Neural cell (in vitro differentiated cells): ENCODE results near the gene LTA4H. TPM values are rescaled to one million over a fixed set of nuclear protein-coding genes. Genes with fewer than 3 reads are reported as not detected.

ENCODE experiments used
- H2AFZ ChIP-seq: fragments of 200-600, 300-800 bp; sonication (generic), shearing (Covaris generic); 2 replicates; pipeline ENCODE4 v1.6.0; 2014; ENCODE audit warnings: low read depth, mild to moderate bottlenecking, antibody characterized with exemption, low read length, moderate library complexity
- H3F3A ChIP-seq: fragments of 200-600 bp; shearing (Covaris generic); 2 replicates; pipeline ENCODE4 v1.6.1; 2016; ENCODE audit warnings: mild to moderate bottlenecking, moderate library complexity, mixed read lengths, antibody characterized with exemption, low read length; ENCODE audit not compliant: insufficient read depth, poor library complexity, severe bottlenecking
- H3K27ac ChIP-seq: fragments of 200-600, 300-800 bp; sonication (generic), shearing (Covaris generic); 2 replicates; pipeline ENCODE4 v1.5.1; 2014; ENCODE audit warnings: mild to moderate bottlenecking, low read length, moderate library complexity
- H3K27me3 ChIP-seq: fragments of 300-800, 200-600 bp; sonication (generic), shearing (Covaris generic); 2 replicates; pipeline ENCODE4 v1.6.0; 2014; ENCODE audit warnings: mild to moderate bottlenecking, low read depth, low read length, moderate library complexity; ENCODE audit not compliant: insufficient read depth
- H3K36me3 ChIP-seq: fragments of 300-800, 200-600 bp; sonication (generic), shearing (Covaris generic); 2 replicates; pipeline ENCODE4 v1.5.1; 2014; ENCODE audit warnings: mild to moderate bottlenecking, antibody characterized with exemption, low read length, moderate library complexity; ENCODE audit not compliant: insufficient read depth
- H3K4me2 ChIP-seq: fragments of 300-800, 200-600 bp; sonication (generic), shearing (Covaris generic); 2 replicates; pipeline ENCODE4 v1.6.0; 2014; ENCODE audit warnings: mild to moderate bottlenecking, low read length
- H3K4me3 ChIP-seq: fragments of 300-800, 200-600 bp; sonication (generic), shearing (Covaris generic); 2 replicates; pipeline ENCODE4 v1.5.1; 2014; ENCODE audit warnings: mild to moderate bottlenecking, low read length, moderate library complexity
- H3K79me2 ChIP-seq: fragments of 200-600 bp; shearing (Covaris generic); replicated peaks from 2 replicates; pipeline ENCODE4 v1.6.0; 2014; ENCODE audit warnings: mild to moderate bottlenecking, low read length, moderate library complexity; ENCODE audit not compliant: insufficient read depth
- H3K9ac ChIP-seq: fragments of 300-800, 200-600 bp; sonication (generic), shearing (Covaris generic); 2 replicates; pipeline ENCODE4 v1.6.1; 2016; ENCODE audit warnings: mild to moderate bottlenecking, low read length, mixed read lengths
- H3K9me2 ChIP-seq: fragments of 200-600 bp; shearing (Covaris generic); 2 replicates; pipeline ENCODE4 v1.6.1; 2016; ENCODE audit warnings: mild to moderate bottlenecking, low read length, mixed read lengths; ENCODE audit not compliant: insufficient read depth
- H3K9me3 ChIP-seq: fragments of 200-600, 300-800 bp; sonication (generic), shearing (Covaris generic); 2 replicates; pipeline ENCODE4 v1.6.1; 2016; ENCODE audit warnings: mild to moderate bottlenecking, mixed run types, low read length, moderate library complexity, mixed read lengths
- H4K20me1 ChIP-seq: fragments of 200-600 bp; shearing (Covaris generic); 2 replicates; pipeline ENCODE4 v1.6.1; 2016; ENCODE audit warnings: mild to moderate bottlenecking, mixed run types; ENCODE audit not compliant: insufficient read depth
- EP300 ChIP-seq: fragments of 450-650 bp; conservative IDR thresholded peaks from 2 replicates; pipeline ENCODE4 v1.6.1; 2014; ENCODE audit warnings: antibody characterized with exemption, mild to moderate bottlenecking, moderate library complexity; ENCODE audit not compliant: poor library complexity, severe bottlenecking
- EZH2 ChIP-seq: fragments of 200-600, 300-800 bp; shearing (Covaris generic), sonication (generic); IDR thresholded peaks from 2 replicates; pipeline ENCODE4 v1.6.1; 2014; ENCODE audit warnings: antibody characterized with exemption, low read length, borderline replicate concordance, mild to moderate bottlenecking; ENCODE audit not compliant: insufficient read depth, poor library complexity, severe bottlenecking
- MXI1 ChIP-seq: fragments of 450-650 bp; conservative IDR thresholded peaks from 2 replicates; pipeline ENCODE4 v1.6.1; 2014; ENCODE audit warnings: antibody characterized with exemption, mild to moderate bottlenecking; ENCODE audit not compliant: poor library complexity, severe bottlenecking
- POLR2AphosphoS5 ChIP-seq: IDR thresholded peaks from 2 replicates; pipeline ENCODE4 v1.6.1; 2012
- RAD21 ChIP-seq: fragments of 450-650 bp; conservative IDR thresholded peaks from 2 replicates; pipeline ENCODE4 v1.6.1; 2014; ENCODE audit warnings: antibody characterized with exemption, mild to moderate bottlenecking, moderate library complexity
- SMC3 ChIP-seq: fragments of 450-650 bp; conservative IDR thresholded peaks from 2 replicates; pipeline ENCODE4 v1.6.1; 2014; ENCODE audit warnings: antibody characterized with exemption, mild to moderate bottlenecking, moderate library complexity; ENCODE audit not compliant: poor library complexity
- TAF1 ChIP-seq: IDR thresholded peaks from 2 replicates; pipeline ENCODE4 v1.6.1; 2012; ENCODE audit warnings: low read depth
- polyA plus RNA-seq: library from polyadenylated mRNA; depleted of rRNA; stranded (reverse); fragments of >200 nt; gene quantifications from 2 replicates; pipeline ENCODE4 v1.2.3, GENCODE V29; 2014
- TF ChIP-seq, protein P1 (sequence below): IDR thresholded peaks from 2 replicates; pipeline ENCODE4 v1.6.1; 2012; ENCODE audit warnings: borderline replicate concordance
- TF ChIP-seq, protein P2 (sequence below): fragments of 450-650 bp; IDR thresholded peaks from 2 replicates; pipeline ENCODE4 v1.5.1; 2014; ENCODE audit warnings: antibody characterized with exemption, mild to moderate bottlenecking, moderate library complexity; ENCODE audit not compliant: poor library complexity, severe bottlenecking

LTA4H gene
- polyA plus RNA-seq, 1 donor from 2014 or later = 55.3 TPM

DNA sequence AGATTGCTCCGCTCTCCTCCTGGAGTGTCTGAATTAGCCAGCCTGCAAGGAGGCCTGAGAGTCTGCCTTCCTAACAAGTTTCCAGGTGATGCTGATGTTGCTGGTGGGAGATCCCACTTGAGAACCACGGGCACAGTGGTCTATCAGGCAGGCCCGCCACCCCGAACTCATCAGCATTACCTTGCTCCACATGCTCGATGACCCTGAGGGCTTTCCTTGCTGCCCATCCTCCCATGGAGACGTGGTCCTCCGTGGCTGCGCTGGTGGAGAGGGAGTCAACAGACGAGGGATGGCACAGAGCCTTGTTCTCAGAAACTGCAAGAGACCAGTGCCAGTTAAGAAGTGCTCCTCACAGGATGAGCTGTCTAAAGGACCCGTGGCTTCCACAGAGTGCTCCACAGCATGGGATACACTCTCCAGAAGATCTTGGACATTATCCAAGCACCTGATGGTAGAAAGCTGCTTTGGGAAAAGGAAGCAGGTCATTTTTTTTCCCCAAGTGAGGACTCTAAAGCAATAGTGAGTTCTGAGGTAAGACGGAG is 57.6 kb downstream of the LTA4H start:
- no peak overlapping the region for H3K9ac ChIP-seq
- no peaks in the 10 kb centered on the region for H3K79me2 ChIP-seq
- no peak overlapping the region for H3K4me2 ChIP-seq
- no peaks in the 10 kb centered on the region for H3K9me3 ChIP-seq
- H3K27ac ChIP-seq = no peak overlapping the region
- no peaks in the 10 kb centered on the region for H3K27me3 ChIP-seq
- no peak overlapping the region for H3K4me3 ChIP-seq
- no peaks in the 10 kb centered on the region for H4K20me1 ChIP-seq
- H3F3A ChIP-seq = no peaks in the 10 kb centered on the region
- no peak overlapping the region for H2AFZ ChIP-seq
- no peak for TF ChIP-seq TAF1
- no peak for TF ChIP-seq POLR2AphosphoS5
- TF ChIP-seq SMC3 = no peak
- TF ChIP-seq, protein P1, sequence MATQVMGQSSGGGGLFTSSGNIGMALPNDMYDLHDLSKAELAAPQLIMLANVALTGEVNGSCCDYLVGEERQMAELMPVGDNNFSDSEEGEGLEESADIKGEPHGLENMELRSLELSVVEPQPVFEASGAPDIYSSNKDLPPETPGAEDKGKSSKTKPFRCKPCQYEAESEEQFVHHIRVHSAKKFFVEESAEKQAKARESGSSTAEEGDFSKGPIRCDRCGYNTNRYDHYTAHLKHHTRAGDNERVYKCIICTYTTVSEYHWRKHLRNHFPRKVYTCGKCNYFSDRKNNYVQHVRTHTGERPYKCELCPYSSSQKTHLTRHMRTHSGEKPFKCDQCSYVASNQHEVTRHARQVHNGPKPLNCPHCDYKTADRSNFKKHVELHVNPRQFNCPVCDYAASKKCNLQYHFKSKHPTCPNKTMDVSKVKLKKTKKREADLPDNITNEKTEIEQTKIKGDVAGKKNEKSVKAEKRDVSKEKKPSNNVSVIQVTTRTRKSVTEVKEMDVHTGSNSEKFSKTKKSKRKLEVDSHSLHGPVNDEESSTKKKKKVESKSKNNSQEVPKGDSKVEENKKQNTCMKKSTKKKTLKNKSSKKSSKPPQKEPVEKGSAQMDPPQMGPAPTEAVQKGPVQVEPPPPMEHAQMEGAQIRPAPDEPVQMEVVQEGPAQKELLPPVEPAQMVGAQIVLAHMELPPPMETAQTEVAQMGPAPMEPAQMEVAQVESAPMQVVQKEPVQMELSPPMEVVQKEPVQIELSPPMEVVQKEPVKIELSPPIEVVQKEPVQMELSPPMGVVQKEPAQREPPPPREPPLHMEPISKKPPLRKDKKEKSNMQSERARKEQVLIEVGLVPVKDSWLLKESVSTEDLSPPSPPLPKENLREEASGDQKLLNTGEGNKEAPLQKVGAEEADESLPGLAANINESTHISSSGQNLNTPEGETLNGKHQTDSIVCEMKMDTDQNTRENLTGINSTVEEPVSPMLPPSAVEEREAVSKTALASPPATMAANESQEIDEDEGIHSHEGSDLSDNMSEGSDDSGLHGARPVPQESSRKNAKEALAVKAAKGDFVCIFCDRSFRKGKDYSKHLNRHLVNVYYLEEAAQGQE = no peak
- no peak for TF ChIP-seq MXI1
- no peak for TF ChIP-seq RAD21
- TF ChIP-seq, protein P2, sequence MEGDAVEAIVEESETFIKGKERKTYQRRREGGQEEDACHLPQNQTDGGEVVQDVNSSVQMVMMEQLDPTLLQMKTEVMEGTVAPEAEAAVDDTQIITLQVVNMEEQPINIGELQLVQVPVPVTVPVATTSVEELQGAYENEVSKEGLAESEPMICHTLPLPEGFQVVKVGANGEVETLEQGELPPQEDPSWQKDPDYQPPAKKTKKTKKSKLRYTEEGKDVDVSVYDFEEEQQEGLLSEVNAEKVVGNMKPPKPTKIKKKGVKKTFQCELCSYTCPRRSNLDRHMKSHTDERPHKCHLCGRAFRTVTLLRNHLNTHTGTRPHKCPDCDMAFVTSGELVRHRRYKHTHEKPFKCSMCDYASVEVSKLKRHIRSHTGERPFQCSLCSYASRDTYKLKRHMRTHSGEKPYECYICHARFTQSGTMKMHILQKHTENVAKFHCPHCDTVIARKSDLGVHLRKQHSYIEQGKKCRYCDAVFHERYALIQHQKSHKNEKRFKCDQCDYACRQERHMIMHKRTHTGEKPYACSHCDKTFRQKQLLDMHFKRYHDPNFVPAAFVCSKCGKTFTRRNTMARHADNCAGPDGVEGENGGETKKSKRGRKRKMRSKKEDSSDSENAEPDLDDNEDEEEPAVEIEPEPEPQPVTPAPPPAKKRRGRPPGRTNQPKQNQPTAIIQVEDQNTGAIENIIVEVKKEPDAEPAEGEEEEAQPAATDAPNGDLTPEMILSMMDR = no peak
- no peak for TF ChIP-seq EP300
- H3K9me2 ChIP-seq = no peaks in the 10 kb centered on the region
- H3K36me3 ChIP-seq = no peaks in the 10 kb centered on the region

DNA sequence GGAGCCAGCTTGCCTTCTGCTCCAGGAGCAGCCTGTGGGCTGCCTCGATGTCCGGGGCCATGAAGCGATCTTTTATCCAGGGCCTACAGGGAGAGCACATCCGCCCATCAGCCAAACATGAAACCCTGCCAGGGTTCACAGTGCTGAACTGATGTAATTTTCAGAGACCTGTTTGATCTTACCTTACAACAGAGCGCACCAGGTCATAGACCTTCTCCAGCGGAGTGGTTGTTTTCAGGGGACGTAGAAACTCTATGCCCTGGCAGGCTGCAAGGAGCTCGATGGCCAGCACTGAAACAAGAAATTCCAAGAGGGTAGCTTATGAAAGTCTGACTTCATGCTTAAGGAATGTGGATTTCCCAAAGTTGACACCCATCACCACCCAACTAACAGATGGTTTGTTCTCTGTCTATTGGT is 59.0 kb downstream of the LTA4H start:
- Histone ChIP-seq H3F3A (no peaks in the 10 kb centered on the region), H3K36me3 (no peaks in the 10 kb centered on the region), H2AFZ (no peak overlapping the region), H3K79me2 (no peaks in the 10 kb centered on the region), H3K9ac (no peak overlapping the region), H4K20me1 (no peaks in the 10 kb centered on the region), H3K9me3 (no peaks in the 10 kb centered on the region), H3K4me3 (no peak overlapping the region), H3K4me2 (no peak overlapping the region), H3K27me3 (no peaks in the 10 kb centered on the region), H3K9me2 (no peaks in the 10 kb centered on the region), H3K27ac (no peak overlapping the region)
- TF ChIP-seq, protein P1 = no peak
- TF ChIP-seq, protein P2 = no peak
- TF ChIP-seq EZH2 (no peak), EP300 (no peak), RAD21 (no peak)
